Esophagus mucosa (tissue), 1 donor: Measurements from ENCODE around the gene SMYD3. TPM values are rescaled to one million over a fixed set of nuclear protein-coding genes. Genes with fewer than 3 reads are reported as not detected.
A peak's percentile ranks its signal among the peaks of the same experiment; 100 is the strongest.

Experiments used
- ATAC-seq: fragments of 200-7000 bp; cut with Tn5 transposase; one replicate; pipeline ENCODE4 v1.9.1; 2020
- total RNA-seq: library from RNA; stranded (reverse); gene quantifications from one replicate; pipeline ENCODE4 v1.2.4, GENCODE V29; 2023
- donor health status: DM: yes; HTN: yes; CAD: no.

The SMYD3 gene
- total RNA-seq, 1 donor from 2014 or later, result 6.9 TPM

- peak; percentile 89 for ATAC-seq
These were observed 364.7 kb downstream of the SMYD3 start for GRCh38 chr1:246142320-246142893.

GRCh38 chr1:246141306-246141705 lies 365.8 kb downstream of the SMYD3 start:
- ATAC-seq, result no peak

DNA sequence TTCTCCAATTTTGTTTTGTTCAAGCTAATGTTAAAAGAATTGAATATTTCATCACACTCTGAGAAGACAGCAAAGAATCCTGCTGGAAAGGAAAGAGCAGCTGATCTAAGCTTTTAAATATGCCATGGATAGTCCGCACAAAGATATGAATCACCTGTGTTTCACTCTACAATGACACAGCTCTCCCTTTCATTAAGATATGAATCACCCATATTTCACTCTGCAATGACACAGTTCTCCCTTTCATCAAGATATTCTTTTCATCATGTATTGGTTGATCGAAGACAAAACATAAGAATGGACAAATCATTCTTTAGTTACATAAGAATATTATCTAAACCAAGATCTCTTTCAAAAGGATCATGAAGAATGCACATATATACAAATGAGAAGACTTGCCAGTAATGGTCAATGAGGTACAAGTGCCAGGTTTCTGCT lies 367.3 kb downstream of the SMYD3 start:
- peak; percentile 95 for ATAC-seq

GRCh38 chr1:246138781-246139180 lies 368.3 kb downstream of the SMYD3 start:
- no peak for ATAC-seq

- ATAC-seq, result no peak
These were observed 370.6 kb downstream of the SMYD3 start for GRCh38 chr1:246136477-246136876.

- ATAC-seq, result no peak
These were observed 372.3 kb downstream of the SMYD3 start for GRCh38 chr1:246134789-246135188.

- no peak for ATAC-seq
These were observed 376.0 kb downstream of the SMYD3 start for GRCh38 chr1:246131095-246131494.

DNA sequence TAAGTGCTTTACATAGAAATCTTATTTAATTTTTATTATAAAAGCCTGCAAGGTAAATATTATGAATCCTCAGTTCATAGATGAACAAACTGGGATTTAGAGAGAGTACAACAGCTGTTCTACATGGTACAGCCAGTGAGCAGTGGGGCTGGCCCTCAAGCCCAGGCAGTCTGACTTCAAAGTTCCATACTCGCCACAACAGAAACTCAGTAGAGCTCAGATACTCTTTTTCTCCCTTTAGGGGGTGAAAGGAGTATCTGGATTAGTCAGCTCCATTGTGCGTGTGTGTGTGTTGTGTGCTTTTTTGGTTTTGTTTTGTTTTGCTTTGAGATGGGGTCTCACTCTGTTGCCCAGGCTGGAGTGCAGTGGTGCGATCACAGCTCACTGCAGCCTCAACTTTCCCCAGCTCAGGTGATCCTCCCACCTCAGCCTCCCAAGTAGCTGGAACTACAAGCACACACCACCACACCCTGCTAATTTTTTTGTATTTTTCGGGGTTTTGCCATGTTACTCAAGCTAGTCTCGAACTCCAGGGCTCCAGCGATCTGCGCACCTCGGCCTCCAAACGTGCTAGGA lies 378.5 kb downstream of the SMYD3 start:
- no peak for ATAC-seq

GRCh38 chr1:246126580-246126979 lies 380.5 kb downstream of the SMYD3 start:
- no peak for ATAC-seq

DNA sequence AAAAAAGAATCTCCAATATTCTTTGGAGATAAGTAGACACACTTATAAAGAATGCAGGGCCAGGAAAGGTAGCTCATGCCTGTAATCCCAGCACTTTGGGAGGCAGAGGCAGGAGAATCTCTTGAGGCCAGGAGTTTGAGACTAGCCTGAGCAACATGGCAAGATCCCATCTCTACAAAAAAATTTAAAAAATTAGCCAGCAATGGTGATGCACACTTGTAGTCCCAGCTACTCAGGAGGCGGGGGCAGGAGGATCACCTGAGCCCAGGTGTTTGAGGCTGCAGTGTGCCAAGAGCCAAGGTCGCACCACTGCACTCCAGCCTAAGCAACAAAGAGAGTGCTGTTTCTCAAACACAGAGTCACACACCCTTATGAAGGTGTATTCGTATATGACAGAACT lies 385.0 kb downstream of the SMYD3 start:
- no peak for ATAC-seq

DNA sequence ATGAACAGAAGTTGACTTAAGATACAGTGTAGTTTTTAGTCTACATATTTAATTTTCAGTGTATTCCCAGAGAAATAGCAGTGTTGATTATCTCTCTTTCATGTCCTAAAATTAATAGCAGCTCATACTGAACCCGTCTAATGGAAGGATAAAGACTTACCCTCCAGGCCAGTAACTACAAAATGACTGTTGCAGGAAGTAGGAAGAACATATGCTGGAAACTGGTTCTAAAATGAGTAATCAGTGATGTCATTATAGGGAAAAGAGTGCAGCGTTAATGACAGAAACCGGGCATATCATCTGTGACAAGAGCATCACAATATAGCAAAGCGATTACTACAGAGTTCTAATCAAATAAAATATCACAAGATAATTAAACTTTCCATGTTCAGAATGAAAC lies 385.5 kb downstream of the SMYD3 start:
- ATAC-seq, result peak; percentile 66

DNA sequence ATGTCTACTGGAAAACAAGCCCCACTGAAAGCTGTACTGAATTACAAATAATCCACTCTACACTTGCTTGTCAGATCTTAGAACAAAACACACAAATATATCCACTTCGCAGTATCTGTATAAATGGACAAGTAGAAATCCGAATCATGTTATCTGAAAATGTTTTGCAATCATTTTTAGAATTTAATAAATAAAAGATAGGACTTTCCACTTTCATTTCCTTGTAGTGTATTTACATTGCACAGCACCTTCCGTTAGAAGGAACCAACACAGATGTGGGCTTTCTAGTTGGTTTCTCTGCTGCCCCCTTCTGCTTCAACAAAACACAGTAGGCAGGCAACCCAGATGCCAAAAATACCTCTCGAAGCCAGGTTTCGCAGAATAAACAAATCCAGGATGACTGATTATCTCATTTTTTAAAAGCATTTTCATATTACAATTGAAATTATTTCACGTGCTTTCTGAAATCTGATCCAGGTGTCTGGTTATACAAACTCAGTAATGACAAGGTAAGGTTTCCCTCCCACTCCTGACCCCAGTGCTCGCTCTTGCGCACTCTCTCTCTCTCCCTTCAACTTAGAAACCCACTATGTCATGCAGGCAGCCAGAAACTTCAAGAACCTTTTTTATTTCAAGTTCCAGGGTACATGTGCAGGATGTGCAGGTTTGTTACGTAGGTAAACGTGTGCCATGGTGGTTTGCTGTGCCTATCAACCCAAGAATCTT lies 389.9 kb downstream of the SMYD3 start:
- ATAC-seq, result peak; percentile 45

GRCh38 chr1:246114369-246114768 lies 392.7 kb downstream of the SMYD3 start:
- ATAC-seq, result no peak

- no peak for ATAC-seq
These were observed 393.5 kb downstream of the SMYD3 start for GRCh38 chr1:246113555-246114095.

DNA sequence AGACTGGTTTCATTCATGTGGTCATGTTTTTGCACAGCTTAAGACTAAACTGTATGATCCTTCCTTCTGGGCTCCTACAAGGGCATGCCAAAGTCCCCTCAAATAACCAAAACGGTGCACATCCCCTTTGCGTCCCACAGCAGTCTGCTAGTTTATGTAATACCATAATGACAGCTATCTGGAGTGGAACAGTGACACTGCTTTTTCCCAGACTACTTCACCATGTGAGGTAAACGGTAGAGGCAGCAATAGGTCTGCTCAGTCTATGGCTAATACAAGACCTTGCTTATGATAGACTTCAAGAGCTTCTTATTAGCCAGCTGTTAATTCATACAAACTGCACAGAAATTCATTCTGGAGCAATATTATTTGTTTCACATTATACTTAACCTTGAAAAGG lies 395.5 kb downstream of the SMYD3 start:
- no peak for ATAC-seq

- ATAC-seq, result no peak
These were observed 396.5 kb downstream of the SMYD3 start for GRCh38 chr1:246110343-246111219.

DNA sequence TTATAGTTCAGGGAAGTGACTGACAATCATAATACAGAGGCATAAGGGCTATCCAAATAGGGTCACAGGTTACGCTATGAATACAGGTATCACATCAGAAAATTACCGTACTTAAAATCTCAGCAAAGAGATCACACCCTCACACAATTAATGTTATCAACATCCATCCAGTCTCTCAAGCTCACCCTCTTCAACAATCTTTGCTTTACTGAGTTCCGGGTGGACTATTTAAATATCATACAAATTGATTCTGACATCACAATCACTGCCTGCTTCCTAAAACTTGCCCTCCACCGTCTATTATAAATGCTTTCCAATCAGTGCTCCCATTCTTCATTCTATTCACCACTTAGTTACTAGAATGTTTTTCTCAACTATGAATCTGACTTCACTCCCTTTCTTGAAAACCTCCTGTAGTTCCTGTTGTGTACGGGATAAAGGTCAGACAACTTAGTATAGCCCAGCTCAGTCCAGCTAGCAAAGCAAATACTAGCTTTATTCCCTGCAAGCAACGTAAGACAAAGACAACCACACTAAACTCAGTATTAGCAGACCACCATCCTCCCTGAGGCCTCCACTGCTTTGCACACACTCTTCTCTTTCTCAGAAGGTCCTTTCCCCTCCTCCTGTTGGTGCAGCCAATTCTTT lies 398.7 kb downstream of the SMYD3 start:
- ATAC-seq, result no peak

GRCh38 chr1:246107516-246108277 lies 399.4 kb downstream of the SMYD3 start:
- ATAC-seq, result no peak

- no peak for ATAC-seq
These were observed 400.7 kb downstream of the SMYD3 start for GRCh38 chr1:246106342-246106763.

DNA sequence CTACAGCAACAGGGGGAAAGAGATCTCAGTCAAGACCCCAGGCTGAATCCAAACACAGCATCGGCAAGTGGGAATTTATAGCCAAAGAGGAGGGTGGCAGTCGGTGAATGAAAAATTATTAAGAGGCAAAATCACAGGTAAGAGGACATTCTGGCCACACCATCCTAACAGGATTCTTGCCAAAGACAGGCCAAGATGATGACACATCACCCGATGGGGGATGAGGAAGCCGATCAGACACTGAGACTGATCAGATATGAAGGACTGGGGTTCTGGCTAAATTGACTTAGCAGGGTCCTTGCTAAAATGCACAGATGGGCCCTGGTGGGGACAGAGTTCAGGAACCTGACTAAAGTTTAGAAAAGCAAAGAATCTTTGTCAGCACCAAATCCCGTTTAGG lies 402.2 kb downstream of the SMYD3 start:
- ATAC-seq, result no peak

GRCh38 chr1:246099570-246099969 lies 407.5 kb downstream of the SMYD3 start:
- no peak for ATAC-seq
